ENCODE data around the gene PCSK2.

PCSK2 gene

GRCh38 chr20:17406051-17406590 lies 179.3 kb downstream of the PCSK2 start:
- DNase-seq: no peak

GRCh38 chr20:17407550-17407949 lies 180.7 kb downstream of the PCSK2 start:
- no peak for DNase-seq

- no peak for DNase-seq
Observed at GRCh38 chr20:17417225-17417624, 190.4 kb downstream of the PCSK2 start.

GRCh38 chr20:17418737-17419136 lies 191.9 kb downstream of the PCSK2 start:
- no peak for DNase-seq

- DNase-seq: no peak
Observed at GRCh38 chr20:17419479-17420041, 192.7 kb downstream of the PCSK2 start.

GRCh38 chr20:17421493-17421892 lies 194.7 kb downstream of the PCSK2 start:
- no peak for DNase-seq

GRCh38 chr20:17423782-17424181 lies 196.9 kb downstream of the PCSK2 start:
- no peak for DNase-seq

GRCh38 chr20:17427638-17428037 lies 200.8 kb downstream of the PCSK2 start:
- no peak for DNase-seq

- no peak for DNase-seq
Observed at GRCh38 chr20:17430125-17430950, 203.5 kb downstream of the PCSK2 start.

GRCh38 chr20:17431621-17432364 lies 205.0 kb downstream of the PCSK2 start:
- peak; percentile 11 for DNase-seq

GRCh38 chr20:17436664-17437063 lies 209.8 kb downstream of the PCSK2 start:
- no peak for DNase-seq

GRCh38 chr20:17437251-17437650 lies 210.4 kb downstream of the PCSK2 start:
- DNase-seq: no peak

GRCh38 chr20:17438436-17439039 lies 211.7 kb downstream of the PCSK2 start:
- no peak for DNase-seq

- DNase-seq: no peak
Observed at GRCh38 chr20:17439616-17440296, 212.9 kb downstream of the PCSK2 start.

GRCh38 chr20:17441745-17442144 lies 214.9 kb downstream of the PCSK2 start:
- DNase-seq: no peak

- no peak for DNase-seq
Observed at GRCh38 chr20:17442588-17442987, 215.7 kb downstream of the PCSK2 start.

GRCh38 chr20:17443131-17443858 lies 216.5 kb downstream of the PCSK2 start:
- DNase-seq: no peak

- DNase-seq: no peak
Observed at GRCh38 chr20:17444091-17444490, 217.3 kb downstream of the PCSK2 start.

GRCh38 chr20:17445543-17445942 lies 218.7 kb downstream of the PCSK2 start:
- DNase-seq: no peak

GRCh38 chr20:17446171-17446570 lies 219.3 kb downstream of the PCSK2 start:
- DNase-seq: no peak

- no peak for DNase-seq
Observed at GRCh38 chr20:17448071-17448470, 221.2 kb downstream of the PCSK2 start.

- DNase-seq: no peak
Observed at GRCh38 chr20:17449031-17449430, 222.2 kb downstream of the PCSK2 start.
